Islet of Langerhans (tissue), 1 donor: ENCODE results near the gene VGLL4.
A peak's percentile ranks its signal among the peaks of the same experiment; 100 is the strongest.

Source experiments
- FAIRE-seq: peaks from one replicate; lab custom pipeline; 2011; peaks lifted over from hg19 to GRCh38; lab: Jason Lieb, UNC

Gene VGLL4

GRCh38 chr3:11653298-11654055, 9.8 kb upstream of the VGLL4 start:
- no peak for FAIRE-seq

- peak; percentile 94 for FAIRE-seq
Observed at GRCh38 chr3:11651900-11652299, 8.2 kb upstream of the VGLL4 start.

GRCh38 chr3:11651477-11651876, 7.8 kb upstream of the VGLL4 start:
- FAIRE-seq = no peak

DNA sequence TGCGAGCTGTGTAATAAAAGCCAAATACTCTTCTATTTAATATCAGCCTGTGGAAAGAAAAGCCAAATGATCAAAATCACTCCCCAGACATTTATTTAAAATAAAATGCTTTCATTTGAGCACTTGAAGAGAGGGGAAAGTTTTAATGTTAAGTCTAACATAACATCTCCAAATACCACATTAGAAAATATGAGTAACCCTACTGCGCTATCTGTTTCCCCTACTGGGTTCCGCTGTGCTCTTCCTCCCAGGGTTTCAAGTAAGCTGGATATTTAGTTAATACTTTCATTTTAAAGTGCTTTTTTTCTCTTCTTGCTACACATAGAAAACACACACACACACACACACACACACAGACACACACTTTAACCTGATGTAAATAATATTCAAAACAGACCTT, 6.7 kb upstream of the VGLL4 start:
- FAIRE-seq = no peak

- no peak for FAIRE-seq
Observed at GRCh38 chr3:11648735-11649134, 5.0 kb upstream of the VGLL4 start.

DNA sequence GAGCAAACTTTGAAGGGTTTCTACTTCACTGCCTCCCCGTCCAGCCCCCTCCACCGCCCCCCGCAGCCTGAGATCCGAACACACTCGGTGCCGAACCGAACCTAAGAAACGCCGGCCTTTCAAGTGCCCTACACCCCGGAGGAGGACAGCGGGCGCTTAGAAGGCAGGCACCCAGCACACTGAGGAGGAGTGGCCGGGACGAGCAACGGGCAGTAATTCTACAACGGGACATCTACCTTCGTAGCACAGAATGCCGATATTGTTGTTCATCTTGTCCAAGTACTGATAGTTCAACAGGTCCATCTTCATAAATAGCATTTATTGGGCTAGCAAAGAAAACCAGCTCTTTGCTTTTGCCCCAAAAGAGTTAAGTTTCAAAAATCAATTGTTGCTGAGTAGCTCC, 513 bp downstream of the VGLL4 start:
- FAIRE-seq = no peak

- FAIRE-seq = no peak
Observed at GRCh38 chr3:11642431-11643191, 1.1 kb downstream of the VGLL4 start.

DNA sequence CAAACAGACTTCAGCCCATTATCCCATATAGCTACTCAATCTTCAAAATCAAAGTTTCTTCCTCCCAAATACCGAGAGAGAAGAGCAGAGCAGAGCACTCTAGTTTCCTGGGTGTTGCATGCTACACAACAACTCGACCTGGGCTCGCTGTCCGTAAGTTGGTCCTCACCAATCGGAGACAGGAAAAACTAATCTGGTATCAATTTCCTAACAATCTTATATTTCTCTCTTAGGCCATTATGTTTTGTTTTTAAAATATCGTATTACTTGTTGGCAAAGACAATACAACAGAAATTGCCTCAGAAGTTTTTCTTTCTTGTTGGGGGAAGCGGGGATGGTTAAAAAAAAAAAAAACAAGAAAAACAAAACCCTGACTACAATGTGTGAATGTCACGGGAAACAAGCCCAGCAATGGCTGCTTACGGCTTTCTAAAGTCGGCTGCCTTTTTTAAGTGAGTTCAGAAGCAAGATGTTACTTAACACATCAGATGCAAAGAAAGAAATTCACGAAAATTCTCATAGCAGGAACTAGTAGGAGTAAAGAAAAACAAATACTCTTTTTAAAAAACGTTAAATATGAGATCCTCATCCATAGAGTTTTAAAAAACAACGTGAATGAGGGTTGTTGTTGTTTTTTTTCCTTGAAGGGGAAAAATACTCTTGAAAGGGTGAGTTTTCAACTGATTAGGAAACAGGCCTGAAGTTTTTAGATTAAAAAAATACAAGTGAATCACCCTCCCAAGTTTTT, 1.9 kb downstream of the VGLL4 start:
- FAIRE-seq = peak; percentile 65

GRCh38 chr3:11641316-11641682, 2.4 kb downstream of the VGLL4 start:
- FAIRE-seq = no peak

GRCh38 chr3:11640009-11640673, 3.6 kb downstream of the VGLL4 start:
- FAIRE-seq = no peak

DNA sequence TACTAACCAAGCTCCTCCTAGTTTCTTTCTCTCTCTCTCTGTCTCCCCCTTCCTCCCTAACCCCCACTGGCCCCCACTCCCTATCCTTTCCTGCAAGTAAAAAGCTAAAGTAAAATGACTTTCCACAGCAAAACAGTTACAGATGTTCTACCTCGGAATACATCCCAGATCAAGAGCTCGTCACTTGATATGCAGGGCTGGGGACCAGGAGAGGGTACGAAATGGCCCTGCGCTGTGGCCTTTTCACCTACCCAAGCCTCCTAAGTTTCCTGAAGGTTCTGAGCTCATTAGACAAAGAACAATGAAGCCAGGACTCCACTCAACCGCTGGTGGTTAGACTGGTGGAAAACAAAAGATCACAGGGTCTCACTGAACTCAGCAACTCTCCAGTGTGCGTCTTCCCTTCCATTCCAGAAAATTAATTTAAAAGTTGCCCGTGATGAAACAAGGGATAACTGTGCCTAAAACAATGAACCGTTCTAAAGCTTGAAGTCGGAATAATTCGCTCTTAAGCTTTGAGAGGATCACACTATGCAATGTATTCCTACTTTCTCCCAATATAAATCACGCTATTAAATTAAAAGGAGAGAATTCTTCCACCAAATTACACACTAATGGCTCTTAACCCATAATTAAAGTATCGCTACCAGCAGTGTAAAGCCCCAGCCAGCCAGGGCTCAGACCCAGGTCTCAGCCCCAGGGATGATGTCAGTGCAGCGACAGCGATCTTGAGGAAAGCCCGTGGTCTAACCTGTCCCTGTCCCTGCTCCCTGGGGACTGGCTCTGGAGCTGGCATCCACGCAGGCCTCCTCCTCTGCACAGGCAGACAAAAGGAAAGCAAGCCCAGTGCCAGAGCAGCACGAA, 5.0 kb downstream of the VGLL4 start:
- FAIRE-seq = no peak

- no peak for FAIRE-seq
Observed at GRCh38 chr3:11637901-11638458, 5.7 kb downstream of the VGLL4 start.

- no peak for FAIRE-seq
Observed at GRCh38 chr3:11636394-11636770, 7.3 kb downstream of the VGLL4 start.

- no peak for FAIRE-seq
Observed at GRCh38 chr3:11635680-11636393, 7.9 kb downstream of the VGLL4 start.

DNA sequence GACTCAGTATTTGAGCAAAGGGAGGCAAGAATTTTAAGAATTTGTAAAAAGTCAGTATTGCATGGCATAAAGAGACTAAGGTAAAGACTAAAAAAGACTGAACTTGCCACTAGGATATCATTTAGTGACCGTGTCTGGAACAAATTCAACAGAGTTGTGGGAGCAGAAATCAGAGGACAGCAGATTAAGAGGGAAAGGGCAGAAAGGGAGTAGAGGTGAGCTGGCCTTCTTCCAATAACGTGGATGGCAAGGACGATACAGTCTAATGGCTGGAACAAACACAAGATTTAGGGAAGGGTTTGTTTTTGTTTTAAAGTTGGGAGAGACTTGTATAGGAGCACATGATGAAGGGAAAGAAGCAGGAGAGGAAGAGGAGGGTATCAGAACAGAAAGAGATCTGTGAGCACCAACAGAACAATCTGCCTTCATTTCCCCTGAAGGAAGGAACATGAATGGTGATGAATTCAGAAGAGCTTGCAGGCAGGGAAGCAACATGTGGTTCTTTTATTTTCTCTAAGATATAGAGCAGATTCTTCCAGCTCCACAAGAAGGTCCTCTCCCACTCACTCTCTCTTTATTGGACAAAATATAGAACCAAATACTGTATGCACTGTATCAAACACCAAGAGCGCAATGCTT, 8.6 kb downstream of the VGLL4 start:
- no peak for FAIRE-seq

- no peak for FAIRE-seq
Observed at GRCh38 chr3:11634081-11634635, 9.6 kb downstream of the VGLL4 start.

DNA sequence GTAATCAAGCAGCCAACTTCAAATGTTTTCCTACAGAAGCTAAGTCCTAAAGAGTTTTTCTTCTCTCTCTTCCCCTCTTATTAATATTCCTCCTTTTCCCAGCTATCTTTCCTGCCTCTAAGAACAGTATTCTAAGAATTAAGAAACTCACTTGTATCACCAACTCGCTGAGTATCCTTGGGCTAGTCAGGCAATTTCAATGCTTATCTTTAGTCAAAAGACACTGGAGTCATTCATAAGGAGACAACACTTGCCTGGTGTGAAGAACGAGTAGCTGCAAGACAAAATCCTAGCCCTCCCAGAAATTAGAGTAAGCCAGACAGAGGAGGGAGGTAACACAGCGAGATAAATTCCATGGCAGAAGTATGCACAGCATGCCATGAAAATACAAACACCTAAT, 10.7 kb downstream of the VGLL4 start:
- no peak for FAIRE-seq

- no peak for FAIRE-seq
Observed at GRCh38 chr3:11632564-11632963, 11.2 kb downstream of the VGLL4 start.

- FAIRE-seq = no peak
Observed at GRCh38 chr3:11631820-11632219, 11.9 kb downstream of the VGLL4 start.

DNA sequence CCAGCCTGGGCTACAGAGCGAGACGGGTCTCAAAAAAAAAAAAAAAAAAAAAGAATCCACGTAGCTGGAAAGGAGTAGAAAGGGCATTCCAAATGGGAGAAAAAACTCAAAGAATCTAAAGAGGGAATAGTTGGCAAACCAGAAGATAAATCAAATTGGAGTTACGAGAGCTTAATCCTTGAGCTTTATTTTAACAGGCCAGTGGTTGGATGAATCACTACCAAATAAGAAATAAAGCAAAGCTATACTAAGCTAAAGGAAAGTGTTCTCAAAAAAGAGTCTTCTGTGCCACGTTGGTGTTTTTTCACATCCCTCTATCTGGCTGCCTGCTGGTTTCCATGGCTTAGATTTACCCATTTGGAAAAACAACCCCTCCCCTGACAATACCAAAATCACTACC, 14.0 kb downstream of the VGLL4 start:
- FAIRE-seq = no peak
